Ishikawa (cell line): ENCODE data around the gene TP53.

Experiments used
- CEBPB ChIP-seq: IDR thresholded peaks from 2 replicates; pipeline ENCODE4 v1.6.1; 2012
- EGR1 ChIP-seq: IDR thresholded peaks from 2 replicates; pipeline ENCODE4 v1.6.1; 2012
- EP300 ChIP-seq: IDR thresholded peaks from 2 replicates; pipeline ENCODE4 v1.6.1; 2012; ENCODE audit warnings: borderline replicate concordance
- FOXM1 ChIP-seq: IDR thresholded peaks from 2 replicates; pipeline ENCODE4 v1.6.1; 2012; ENCODE audit warnings: low read depth, borderline replicate concordance
- MAX ChIP-seq: IDR thresholded peaks from 2 replicates; pipeline ENCODE4 v1.6.1; 2012
- NFIC ChIP-seq: IDR thresholded peaks from 2 replicates; pipeline ENCODE4 v1.6.1; 2012
- REST ChIP-seq: IDR thresholded peaks from 2 replicates; pipeline ENCODE4 v1.6.1; 2012; ENCODE audit warnings: low read depth, mild to moderate bottlenecking
- TAF1 ChIP-seq: IDR thresholded peaks from 2 replicates; pipeline ENCODE4 v1.6.1; 2012; ENCODE audit warnings: low read depth, mild to moderate bottlenecking
- TEAD4 ChIP-seq: IDR thresholded peaks from 2 replicates; pipeline ENCODE4 v1.6.1; 2012
- ZBTB7A ChIP-seq: IDR thresholded peaks from 2 replicates; pipeline ENCODE4 v1.6.1; 2012; ENCODE audit warnings: low read depth

- no peak for TF ChIP-seq EGR1
- no peak for TF ChIP-seq MAX
- no peak for TF ChIP-seq TEAD4
- TF ChIP-seq NFIC: no peak
- TF ChIP-seq FOXM1: no peak
- no peak for TF ChIP-seq REST
- no peak for TF ChIP-seq EP300
- no peak for TF ChIP-seq CEBPB
- no peak for TF ChIP-seq ZBTB7A
- TF ChIP-seq TAF1: no peak
Observed at GRCh38 chr17:7706631-7707354, 19.5 kb upstream of the TP53 start.
